ENCODE data around the gene ANP32B.

The ANP32B gene

DNA sequence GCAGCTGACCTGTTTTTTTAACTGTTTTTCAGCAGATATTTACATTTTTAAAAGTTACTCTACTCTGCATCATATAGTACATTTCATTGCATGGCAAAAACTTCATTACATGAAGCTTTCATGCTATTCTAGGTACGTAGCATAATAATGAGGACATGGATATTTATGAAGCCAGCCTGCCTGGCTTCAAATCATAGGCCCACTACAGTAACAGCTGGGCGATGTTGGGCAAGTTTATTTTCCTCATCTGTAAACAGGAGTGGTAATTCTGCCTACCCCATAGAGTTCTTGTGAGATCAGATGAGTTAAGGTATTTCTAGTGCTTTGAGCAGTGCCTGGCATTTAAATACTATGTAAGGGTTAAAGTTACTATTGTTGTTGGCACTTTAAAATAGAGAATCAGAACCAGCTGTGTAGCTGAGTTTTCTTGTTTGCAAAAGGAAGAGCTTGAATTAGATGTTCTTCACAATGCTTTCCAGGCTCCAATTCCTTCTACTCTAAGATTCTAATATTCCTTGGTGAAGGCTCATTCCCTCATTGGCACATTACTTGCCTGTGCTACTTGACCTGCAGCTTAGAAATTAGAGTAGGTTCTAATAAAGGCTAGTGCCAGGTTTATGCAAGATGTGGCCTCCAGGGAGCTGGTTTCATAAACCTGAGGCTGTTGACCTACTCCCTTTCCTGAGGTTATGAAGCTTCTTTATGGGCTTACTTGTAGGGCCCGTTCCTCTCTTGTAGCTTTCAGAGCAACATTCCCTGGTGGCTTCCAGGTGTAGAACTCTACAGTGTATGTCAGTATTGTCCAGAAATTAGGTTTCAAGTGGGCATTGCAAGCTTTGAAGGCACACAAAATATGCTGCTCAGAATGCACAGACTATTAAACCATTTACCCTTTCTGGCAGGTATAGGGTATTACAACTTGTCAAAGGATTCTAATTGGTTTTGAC, 14.5 kb downstream of the ANP32B start:
- TF ChIP-seq GATA3 (IDR thresholded peaks at IDR 0.05; ENCODE audit: low read depth, low read length) = no peak
- no peak for TF ChIP-seq GATA2 (IDR thresholded peaks at IDR 0.05; ENCODE audit: low read depth, low read length)

DNA sequence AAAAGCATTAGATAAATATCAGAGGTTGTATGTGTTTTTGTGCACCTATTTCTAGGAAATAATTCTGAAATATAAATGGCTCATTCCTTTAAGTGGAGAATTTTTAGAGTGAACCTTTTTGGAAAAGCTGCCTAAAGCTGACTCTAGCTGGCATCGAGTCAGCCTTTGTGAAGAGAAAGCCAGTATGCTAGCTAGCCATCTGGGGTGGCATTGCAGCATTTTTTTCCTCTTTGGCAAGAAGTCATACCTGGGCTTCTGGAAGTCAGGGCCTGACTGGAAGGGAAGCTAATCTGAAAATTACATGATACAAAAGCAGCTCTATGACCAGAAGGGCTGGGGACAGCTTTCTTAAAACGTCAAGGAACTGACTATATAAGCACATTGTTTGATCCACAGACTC, 19.7 kb downstream of the ANP32B start:
- no peak for TF ChIP-seq GATA3 (IDR thresholded peaks at IDR 0.05; ENCODE audit: low read depth, low read length)
- no peak for TF ChIP-seq GATA2 (IDR thresholded peaks at IDR 0.05; ENCODE audit: low read depth, low read length)

DNA sequence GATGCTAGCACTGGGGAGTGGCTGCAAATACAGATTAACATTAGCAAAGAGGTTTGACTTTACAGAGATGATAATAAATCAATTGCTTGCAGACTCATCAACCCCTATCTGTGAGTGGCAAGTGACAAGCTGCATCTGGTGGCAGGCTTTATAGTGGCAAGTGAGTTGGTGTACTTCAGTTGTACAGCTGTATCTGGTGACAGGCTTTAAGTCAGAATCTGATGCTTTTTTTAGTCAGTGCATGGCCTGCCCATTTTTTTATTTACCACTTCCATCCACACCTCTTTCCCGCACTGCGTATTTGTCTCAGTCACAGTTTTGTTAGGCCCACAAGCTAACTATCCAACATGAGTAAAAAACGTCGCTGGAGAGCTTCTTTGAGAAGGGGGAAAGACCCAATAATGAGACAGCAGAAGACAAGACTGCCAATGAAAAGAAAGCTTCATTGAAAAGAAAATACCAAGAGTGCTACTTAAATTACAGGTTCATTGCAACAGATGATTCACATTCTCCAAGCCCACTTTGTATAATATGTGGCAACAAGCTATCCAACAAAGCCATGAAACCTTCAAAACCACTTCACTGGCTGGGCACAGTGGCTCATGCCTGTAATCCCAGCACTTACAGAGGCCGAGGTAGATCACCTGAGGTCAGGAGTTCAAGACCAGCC, 23.1 kb downstream of the ANP32B start:
- TF ChIP-seq GATA3 (IDR thresholded peaks at IDR 0.05; ENCODE audit: low read depth, low read length) = no peak
- no peak for TF ChIP-seq GATA2 (IDR thresholded peaks at IDR 0.05; ENCODE audit: low read depth, low read length)

DNA sequence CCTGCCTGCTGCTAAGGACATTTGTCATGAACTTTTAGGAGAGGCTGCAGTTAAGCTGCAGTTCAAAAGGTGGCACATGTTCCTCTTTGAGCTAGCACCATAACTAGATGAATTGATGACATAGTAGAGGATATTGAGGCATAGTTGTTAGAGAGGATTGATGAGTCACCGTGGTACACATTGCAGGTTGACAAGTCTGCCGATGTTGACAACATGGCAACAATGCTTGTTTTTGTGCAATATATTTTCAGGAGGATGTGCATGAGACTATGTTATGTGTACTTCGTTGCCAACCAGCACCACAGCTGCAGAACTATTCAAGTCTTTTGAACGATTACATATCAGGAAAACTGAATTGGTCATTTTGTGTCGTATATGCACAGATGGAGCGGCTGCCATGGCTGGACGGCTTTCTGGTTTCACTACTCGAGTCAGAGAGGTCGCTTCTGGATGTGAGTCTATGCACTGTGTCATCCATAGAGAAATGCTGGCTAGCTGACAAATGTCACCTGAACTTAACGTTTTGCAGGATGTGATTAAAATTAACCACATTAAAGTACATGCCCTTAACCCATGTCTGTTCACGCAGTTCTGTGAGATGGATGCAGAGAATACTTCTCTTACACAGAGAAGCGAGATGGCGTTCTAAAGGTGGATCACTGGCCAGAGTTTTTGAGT, 24.2 kb downstream of the ANP32B start:
- TF ChIP-seq GATA3 (IDR thresholded peaks at IDR 0.05; ENCODE audit: low read depth, low read length) (no peak), GATA2 (IDR thresholded peaks at IDR 0.05; ENCODE audit: low read depth, low read length) (no peak)

GRCh38 chr9:98008764-98009163, 25.6 kb downstream of the ANP32B start:
- no peak for TF ChIP-seq GATA3 (IDR thresholded peaks at IDR 0.05; ENCODE audit: low read depth, low read length)
- no peak for TF ChIP-seq GATA2 (IDR thresholded peaks at IDR 0.05; ENCODE audit: low read depth, low read length)

- TF ChIP-seq GATA3 (IDR thresholded peaks at IDR 0.05; ENCODE audit: low read depth, low read length) (no peak), GATA2 (IDR thresholded peaks at IDR 0.05; ENCODE audit: low read depth, low read length) (no peak)
Measured at GRCh38 chr9:98009437-98009836, 26.3 kb downstream of the ANP32B start.

DNA sequence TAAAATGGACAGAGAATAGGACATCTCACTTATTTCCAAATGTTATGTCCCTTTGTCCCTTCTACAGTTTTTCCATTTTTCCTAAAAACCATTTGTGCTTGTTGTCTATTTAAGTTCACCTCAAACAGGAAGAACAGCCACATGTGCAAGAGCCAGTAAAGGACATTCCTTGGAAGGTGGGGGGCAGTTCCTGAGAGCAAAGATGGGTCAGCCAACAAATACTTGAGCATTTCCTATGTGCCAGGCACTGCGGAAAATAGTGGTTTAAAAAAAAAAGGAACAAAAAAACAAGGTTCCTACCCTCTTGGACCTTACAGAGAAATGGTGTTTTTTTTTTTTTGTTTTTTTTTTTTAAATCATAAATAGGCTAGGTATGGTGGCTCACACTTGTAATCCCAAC, 26.8 kb downstream of the ANP32B start:
- TF ChIP-seq GATA3 (IDR thresholded peaks at IDR 0.05; ENCODE audit: low read depth, low read length) (no peak), GATA2 (IDR thresholded peaks at IDR 0.05; ENCODE audit: low read depth, low read length) (no peak)

- no peak for TF ChIP-seq GATA3 (IDR thresholded peaks at IDR 0.05; ENCODE audit: low read depth, low read length)
- no peak for TF ChIP-seq GATA2 (IDR thresholded peaks at IDR 0.05; ENCODE audit: low read depth, low read length)
Measured at GRCh38 chr9:98010445-98010844, 27.3 kb downstream of the ANP32B start.

- TF ChIP-seq GATA2 (IDR thresholded peaks at IDR 0.05; ENCODE audit: low read depth, low read length) (no peak), GATA3 (IDR thresholded peaks at IDR 0.05; ENCODE audit: low read depth, low read length) (no peak)
Measured at GRCh38 chr9:98011122-98011521, 28.0 kb downstream of the ANP32B start.

GRCh38 chr9:98016137-98016680, 33.1 kb downstream of the ANP32B start:
- TF ChIP-seq GATA3 (IDR thresholded peaks at IDR 0.05; ENCODE audit: low read depth, low read length) = no peak
- TF ChIP-seq GATA2 (IDR thresholded peaks at IDR 0.05; ENCODE audit: low read depth, low read length) = no peak

GRCh38 chr9:98017306-98017705, 34.2 kb downstream of the ANP32B start:
- TF ChIP-seq GATA3 (IDR thresholded peaks at IDR 0.05; ENCODE audit: low read depth, low read length) (no peak), GATA2 (IDR thresholded peaks at IDR 0.05; ENCODE audit: low read depth, low read length) (no peak)

GRCh38 chr9:98018347-98018746, 35.2 kb downstream of the ANP32B start:
- TF ChIP-seq GATA3 (IDR thresholded peaks at IDR 0.05; ENCODE audit: low read depth, low read length) = no peak
- no peak for TF ChIP-seq GATA2 (IDR thresholded peaks at IDR 0.05; ENCODE audit: low read depth, low read length)

DNA sequence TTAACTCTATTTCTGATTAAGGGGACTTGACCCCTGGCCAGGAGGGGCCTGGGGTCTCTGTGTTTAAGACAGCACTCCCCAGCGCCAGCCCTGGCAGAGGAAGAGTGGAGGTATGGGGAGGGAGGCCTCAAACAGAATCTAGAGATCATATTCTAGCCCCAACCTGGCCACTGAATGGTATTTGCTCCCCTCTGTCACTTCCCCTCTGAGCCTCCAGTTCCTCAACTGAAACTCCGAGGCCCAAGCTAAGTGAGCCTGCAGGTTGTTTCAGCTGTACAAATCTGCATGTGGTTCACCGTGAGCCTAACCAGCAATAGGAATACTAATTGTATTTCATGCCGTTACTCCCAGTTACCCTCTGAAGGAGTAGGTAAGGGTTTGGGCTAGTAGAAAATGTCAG, 36.0 kb downstream of the ANP32B start:
- no peak for TF ChIP-seq GATA2 (IDR thresholded peaks at IDR 0.05; ENCODE audit: low read depth, low read length)
- TF ChIP-seq GATA3 (IDR thresholded peaks at IDR 0.05; ENCODE audit: low read depth, low read length) = no peak
